HepG2 (cell line): Measurements from ENCODE around the gene SELENOS. TPM values are rescaled to one million over a fixed set of nuclear protein-coding genes. Genes with fewer than 3 reads are reported as not detected.

Source experiments
- HOXD1 ChIP-seq: sonication (generic); formaldehyde crosslinking; IDR thresholded peaks from 2 replicates; pipeline ENCODE4 v1.5.0; 2020; ENCODE audit warnings: missing genetic modification reagents
- SNAPC2 ChIP-seq: sonication (generic); formaldehyde crosslinking; IDR thresholded peaks from 2 replicates; pipeline ENCODE4 v1.8.1; 2022; ENCODE audit warnings: mild to moderate bottlenecking, missing genetic modification reagents
- polyA plus RNA-seq, 8 experiments: library from polyadenylated mRNA; depleted of rRNA in 3 of 8; stranded (reverse) in 7 of 8; unstranded in 1 of 8; fragments of >200 nt; fragmentation: Illumina TruSeq in 4 of 8; extraction: Trizol in 4 of 8; gene quantifications; 2 replicates each; pipeline versions ENCODE4 v1.2.1 to v1.2.3, GENCODE V29; 2011 to 2016; ENCODE audit warnings: low read depth in 4 of 8, missing spikeins in 1 of 8, mixed read lengths in 1 of 8; ENCODE audit not compliant: insufficient read depth in 1 of 8
- total RNA-seq, 5 experiments: library from RNA; depleted of rRNA; stranded (reverse); fragments of >200 nt; fragmentation: Illumina TruSeq; extraction: Trizol; gene quantifications; 2 replicates each; pipeline ENCODE4 v1.2.3, GENCODE V29; 2016; ENCODE audit warnings: low read depth in 1 of 5
- TF ChIP-seq, protein P1 (sequence below): sonication (generic); formaldehyde crosslinking; IDR thresholded peaks from one replicate; pipeline ENCODE4 v1.5.1; 2020; ENCODE audit warnings: mild to moderate bottlenecking, missing genetic modification reagents; ENCODE audit errors: not compliant biosample characterization
- TF ChIP-seq, protein P2 (sequence below): sonication (generic); formaldehyde crosslinking; conservative IDR thresholded peaks from 2 replicates; pipeline ENCODE4 v1.5.0; 2020; ENCODE audit warnings: missing genetic modification reagents
- TF ChIP-seq, protein P3 (sequence below): sonication (generic); formaldehyde crosslinking; IDR thresholded peaks from 2 replicates; pipeline ENCODE4 v1.4.0; 2020; ENCODE audit warnings: missing genetic modification reagents, borderline replicate concordance
- TF ChIP-seq, protein P4 (sequence below): sonication (generic); formaldehyde crosslinking; IDR thresholded peaks from 2 replicates; pipeline ENCODE4 v1.8.1; 2023; ENCODE audit warnings: missing genetic modification reagents, mild to moderate bottlenecking, borderline replicate concordance
- TF ChIP-seq, protein P5 (sequence below): IDR thresholded peaks from 2 replicates; pipeline ENCODE4 v1.4.0; 2020; ENCODE audit warnings: mild to moderate bottlenecking, missing genetic modification reagents

The SELENOS gene
- total and polyA plus RNA-seq, 2 of the 13 experiments (the other 11 are each of a cell fraction or from before 2014, with no cell fraction given) = 63.0 to 66.1 TPM

DNA sequence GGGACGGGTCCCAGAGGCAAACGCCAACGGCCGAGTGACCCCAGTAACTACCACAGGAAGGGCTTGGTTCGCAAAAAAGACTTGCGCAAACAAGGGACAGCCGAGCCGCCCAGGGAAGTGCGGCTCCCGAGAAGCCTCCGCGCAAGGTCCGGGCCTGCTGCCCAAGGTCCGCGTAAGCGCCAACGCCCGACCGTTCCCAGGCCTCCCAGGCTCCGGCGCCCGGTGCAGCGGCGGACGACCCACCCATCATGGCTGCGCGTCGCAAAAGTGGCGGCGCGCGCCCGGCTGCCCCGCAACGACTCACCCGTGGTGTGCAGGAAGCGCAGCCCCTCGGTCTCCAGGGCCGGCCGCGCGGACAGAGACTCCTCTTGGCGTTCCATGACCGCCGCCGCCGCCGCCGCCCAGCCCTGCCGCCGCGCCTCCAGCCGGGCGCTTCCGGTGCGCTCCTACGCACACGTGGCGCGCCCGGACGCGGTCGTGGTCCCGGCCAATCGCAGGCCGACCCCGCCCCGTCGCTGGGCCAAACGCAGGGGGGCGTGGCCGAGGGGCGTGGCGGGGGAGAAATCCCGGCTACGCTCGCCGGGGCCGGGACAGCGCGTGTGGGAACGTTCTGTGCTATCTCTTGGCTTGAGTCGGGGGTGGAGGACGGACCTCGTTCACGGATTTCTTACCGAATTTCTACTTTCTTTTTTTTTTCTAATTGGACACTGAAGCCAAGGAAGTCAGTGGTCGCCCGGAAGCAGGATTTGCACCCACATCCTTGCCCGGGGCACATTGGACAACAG, at the start of gene SELENOS (continued):
- TF ChIP-seq, protein P1, sequence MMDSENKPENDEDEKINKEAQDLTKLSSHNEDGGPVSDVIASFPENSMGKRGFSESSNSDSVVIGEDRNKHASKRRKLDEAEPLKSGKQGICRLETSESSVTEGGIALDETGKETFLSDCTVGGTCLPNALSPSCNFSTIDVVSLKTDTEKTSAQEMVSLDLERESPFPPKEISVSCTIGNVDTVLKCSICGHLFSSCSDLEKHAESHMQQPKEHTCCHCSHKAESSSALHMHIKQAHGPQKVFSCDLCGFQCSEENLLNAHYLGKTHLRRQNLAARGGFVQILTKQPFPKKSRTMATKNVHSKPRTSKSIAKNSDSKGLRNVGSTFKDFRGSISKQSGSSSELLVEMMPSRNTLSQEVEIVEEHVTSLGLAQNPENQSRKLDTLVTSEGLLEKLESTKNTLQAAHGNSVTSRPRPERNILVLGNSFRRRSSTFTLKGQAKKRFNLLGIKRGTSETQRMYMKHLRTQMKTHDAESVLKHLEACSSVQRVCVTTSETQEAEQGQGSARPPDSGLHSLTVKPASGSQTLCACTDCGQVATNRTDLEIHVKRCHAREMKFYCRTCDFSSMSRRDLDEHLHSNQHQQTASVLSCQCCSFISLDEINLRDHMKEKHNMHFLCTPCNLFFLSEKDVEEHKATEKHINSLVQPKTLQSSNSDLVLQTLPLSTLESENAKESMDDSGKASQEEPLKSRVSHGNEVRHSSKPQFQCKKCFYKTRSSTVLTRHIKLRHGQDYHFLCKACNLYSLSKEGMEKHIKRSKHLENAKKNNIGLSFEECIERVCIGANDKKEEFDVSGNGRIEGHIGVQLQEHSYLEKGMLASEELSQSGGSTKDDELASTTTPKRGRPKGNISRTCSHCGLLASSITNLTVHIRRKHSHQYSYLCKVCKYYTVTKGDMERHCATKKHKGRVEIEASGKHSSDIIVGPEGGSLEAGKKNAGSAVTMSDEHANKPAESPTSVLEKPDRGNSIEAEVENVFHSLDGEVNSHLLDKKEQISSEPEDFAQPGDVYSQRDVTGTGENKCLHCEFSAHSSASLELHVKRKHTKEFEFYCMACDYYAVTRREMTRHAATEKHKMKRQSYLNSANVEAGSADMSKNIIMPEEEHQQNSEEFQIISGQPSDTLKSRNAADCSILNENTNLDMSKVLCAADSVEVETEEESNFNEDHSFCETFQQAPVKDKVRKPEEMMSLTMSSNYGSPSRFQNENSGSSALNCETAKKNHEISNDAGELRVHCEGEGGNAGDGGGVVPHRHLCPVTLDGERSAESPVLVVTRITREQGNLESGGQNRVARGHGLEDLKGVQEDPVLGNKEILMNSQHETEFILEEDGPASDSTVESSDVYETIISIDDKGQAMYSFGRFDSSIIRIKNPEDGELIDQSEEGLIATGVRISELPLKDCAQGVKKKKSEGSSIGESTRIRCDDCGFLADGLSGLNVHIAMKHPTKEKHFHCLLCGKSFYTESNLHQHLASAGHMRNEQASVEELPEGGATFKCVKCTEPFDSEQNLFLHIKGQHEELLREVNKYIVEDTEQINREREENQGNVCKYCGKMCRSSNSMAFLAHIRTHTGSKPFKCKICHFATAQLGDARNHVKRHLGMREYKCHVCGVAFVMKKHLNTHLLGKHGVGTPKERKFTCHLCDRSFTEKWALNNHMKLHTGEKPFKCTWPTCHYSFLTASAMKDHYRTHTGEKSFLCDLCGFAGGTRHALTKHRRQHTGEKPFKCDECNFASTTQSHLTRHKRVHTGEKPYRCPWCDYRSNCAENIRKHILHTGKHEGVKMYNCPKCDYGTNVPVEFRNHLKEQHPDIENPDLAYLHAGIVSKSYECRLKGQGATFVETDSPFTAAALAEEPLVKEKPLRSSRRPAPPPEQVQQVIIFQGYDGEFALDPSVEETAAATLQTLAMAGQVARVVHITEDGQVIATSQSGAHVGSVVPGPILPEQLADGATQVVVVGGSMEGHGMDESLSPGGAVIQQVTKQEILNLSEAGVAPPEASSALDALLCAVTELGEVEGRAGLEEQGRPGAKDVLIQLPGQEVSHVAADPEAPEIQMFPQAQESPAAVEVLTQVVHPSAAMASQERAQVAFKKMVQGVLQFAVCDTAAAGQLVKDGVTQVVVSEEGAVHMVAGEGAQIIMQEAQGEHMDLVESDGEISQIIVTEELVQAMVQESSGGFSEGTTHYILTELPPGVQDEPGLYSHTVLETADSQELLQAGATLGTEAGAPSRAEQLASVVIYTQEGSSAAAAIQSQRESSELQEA (CRISPR knock-in tag) = no peak
- TF ChIP-seq, protein P2, sequence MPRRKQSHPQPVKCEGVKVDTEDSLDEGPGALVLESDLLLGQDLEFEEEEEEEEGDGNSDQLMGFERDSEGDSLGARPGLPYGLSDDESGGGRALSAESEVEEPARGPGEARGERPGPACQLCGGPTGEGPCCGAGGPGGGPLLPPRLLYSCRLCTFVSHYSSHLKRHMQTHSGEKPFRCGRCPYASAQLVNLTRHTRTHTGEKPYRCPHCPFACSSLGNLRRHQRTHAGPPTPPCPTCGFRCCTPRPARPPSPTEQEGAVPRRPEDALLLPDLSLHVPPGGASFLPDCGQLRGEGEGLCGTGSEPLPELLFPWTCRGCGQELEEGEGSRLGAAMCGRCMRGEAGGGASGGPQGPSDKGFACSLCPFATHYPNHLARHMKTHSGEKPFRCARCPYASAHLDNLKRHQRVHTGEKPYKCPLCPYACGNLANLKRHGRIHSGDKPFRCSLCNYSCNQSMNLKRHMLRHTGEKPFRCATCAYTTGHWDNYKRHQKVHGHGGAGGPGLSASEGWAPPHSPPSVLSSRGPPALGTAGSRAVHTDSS (CRISPR knock-in tag) = 0 out of 2 replicates have a peak, but pooled peaks have one; percentile 52
- TF ChIP-seq SNAPC2 (CRISPR knock-in tag) (peak; percentile 82; the same call in 1 of the 2 replicates), HOXD1 (CRISPR knock-in tag) (peak; percentile 42; the same call in 1 of the 2 replicates)
- TF ChIP-seq, protein P3, sequence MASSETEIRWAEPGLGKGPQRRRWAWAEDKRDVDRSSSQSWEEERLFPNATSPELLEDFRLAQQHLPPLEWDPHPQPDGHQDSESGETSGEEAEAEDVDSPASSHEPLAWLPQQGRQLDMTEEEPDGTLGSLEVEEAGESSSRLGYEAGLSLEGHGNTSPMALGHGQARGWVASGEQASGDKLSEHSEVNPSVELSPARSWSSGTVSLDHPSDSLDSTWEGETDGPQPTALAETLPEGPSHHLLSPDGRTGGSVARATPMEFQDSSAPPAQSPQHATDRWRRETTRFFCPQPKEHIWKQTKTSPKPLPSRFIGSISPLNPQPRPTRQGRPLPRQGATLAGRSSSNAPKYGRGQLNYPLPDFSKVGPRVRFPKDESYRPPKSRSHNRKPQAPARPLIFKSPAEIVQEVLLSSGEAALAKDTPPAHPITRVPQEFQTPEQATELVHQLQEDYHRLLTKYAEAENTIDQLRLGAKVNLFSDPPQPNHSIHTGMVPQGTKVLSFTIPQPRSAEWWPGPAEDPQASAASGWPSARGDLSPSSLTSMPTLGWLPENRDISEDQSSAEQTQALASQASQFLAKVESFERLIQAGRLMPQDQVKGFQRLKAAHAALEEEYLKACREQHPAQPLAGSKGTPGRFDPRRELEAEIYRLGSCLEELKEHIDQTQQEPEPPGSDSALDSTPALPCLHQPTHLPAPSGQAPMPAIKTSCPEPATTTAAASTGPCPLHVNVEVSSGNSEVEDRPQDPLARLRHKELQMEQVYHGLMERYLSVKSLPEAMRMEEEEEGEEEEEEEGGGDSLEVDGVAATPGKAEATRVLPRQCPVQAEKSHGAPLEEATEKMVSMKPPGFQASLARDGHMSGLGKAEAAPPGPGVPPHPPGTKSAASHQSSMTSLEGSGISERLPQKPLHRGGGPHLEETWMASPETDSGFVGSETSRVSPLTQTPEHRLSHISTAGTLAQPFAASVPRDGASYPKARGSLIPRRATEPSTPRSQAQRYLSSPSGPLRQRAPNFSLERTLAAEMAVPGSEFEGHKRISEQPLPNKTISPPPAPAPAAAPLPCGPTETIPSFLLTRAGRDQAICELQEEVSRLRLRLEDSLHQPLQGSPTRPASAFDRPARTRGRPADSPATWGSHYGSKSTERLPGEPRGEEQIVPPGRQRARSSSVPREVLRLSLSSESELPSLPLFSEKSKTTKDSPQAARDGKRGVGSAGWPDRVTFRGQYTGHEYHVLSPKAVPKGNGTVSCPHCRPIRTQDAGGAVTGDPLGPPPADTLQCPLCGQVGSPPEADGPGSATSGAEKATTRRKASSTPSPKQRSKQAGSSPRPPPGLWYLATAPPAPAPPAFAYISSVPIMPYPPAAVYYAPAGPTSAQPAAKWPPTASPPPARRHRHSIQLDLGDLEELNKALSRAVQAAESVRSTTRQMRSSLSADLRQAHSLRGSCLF = peak; percentile 59; the same call in 1 of the 2 replicates
- TF ChIP-seq, protein P4, sequence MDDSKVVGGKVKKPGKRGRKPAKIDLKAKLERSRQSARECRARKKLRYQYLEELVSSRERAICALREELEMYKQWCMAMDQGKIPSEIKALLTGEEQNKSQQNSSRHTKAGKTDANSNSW = no peak; the same call in 1 of the 2 replicates
- TF ChIP-seq, protein P5, sequence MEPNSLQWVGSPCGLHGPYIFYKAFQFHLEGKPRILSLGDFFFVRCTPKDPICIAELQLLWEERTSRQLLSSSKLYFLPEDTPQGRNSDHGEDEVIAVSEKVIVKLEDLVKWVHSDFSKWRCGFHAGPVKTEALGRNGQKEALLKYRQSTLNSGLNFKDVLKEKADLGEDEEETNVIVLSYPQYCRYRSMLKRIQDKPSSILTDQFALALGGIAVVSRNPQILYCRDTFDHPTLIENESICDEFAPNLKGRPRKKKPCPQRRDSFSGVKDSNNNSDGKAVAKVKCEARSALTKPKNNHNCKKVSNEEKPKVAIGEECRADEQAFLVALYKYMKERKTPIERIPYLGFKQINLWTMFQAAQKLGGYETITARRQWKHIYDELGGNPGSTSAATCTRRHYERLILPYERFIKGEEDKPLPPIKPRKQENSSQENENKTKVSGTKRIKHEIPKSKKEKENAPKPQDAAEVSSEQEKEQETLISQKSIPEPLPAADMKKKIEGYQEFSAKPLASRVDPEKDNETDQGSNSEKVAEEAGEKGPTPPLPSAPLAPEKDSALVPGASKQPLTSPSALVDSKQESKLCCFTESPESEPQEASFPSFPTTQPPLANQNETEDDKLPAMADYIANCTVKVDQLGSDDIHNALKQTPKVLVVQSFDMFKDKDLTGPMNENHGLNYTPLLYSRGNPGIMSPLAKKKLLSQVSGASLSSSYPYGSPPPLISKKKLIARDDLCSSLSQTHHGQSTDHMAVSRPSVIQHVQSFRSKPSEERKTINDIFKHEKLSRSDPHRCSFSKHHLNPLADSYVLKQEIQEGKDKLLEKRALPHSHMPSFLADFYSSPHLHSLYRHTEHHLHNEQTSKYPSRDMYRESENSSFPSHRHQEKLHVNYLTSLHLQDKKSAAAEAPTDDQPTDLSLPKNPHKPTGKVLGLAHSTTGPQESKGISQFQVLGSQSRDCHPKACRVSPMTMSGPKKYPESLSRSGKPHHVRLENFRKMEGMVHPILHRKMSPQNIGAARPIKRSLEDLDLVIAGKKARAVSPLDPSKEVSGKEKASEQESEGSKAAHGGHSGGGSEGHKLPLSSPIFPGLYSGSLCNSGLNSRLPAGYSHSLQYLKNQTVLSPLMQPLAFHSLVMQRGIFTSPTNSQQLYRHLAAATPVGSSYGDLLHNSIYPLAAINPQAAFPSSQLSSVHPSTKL (CRISPR knock-in tag) = peak; percentile 19; the same call in 1 of the 2 replicates
